Inferior parietal cortex (tissue), 1 donor: ENCODE data around the gene GRB10.
"Not testable (repeated sequence)": the region's sequence is repeated elsewhere in the genome, so short reads cannot be mapped to it uniquely, and the experiment has no call there.

Source experiments
- DNase-seq: peaks from one replicate; pipeline ENCODE4 v3.0.0-alpha.2; 2016; ENCODE audit errors: extremely low spot score

GRB10 gene

DNA sequence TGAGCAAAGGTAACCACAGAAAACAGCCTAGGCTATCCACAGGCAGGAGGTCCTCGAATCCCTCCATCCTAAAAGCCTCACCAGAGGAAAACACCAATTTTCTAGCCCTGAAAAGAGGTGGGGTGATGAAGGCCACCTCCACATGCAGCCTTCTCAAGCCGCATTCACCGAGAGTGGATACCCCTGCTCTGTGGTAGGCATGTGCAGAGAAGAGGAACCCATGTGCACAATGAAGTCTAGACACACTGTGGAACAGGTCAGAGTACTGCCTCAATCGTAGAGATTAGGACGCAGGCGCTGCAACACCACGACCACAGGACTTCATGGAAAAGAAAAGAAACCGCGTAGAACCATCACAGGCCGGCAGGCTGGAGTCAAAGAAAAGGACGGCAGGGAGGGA lies 38.8 kb downstream of the GRB10 start:
- DNase-seq: no peak

GRCh38 chr7:50743016-50743415 lies 39.7 kb downstream of the GRB10 start:
- DNase-seq: no peak

DNA sequence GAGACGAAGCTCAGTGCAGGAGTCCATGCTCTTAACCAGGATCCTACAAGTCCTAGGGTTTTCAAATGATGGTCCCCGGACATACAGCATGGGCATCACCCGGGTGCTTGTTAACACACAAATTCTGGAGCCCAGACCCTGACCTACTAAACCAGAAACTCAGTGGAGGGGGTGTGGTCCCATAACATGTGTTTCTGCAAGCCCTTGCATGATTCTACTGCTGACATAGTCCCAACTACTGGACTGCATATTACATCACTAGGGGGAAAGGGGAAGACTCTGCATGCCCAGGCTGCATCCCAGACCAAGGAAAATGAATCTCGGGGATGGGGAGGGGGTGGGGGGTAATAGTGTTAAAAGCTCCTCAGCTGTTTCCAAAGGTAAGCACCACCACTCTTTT lies 40.3 kb downstream of the GRB10 start:
- DNase-seq: no peak

DNA sequence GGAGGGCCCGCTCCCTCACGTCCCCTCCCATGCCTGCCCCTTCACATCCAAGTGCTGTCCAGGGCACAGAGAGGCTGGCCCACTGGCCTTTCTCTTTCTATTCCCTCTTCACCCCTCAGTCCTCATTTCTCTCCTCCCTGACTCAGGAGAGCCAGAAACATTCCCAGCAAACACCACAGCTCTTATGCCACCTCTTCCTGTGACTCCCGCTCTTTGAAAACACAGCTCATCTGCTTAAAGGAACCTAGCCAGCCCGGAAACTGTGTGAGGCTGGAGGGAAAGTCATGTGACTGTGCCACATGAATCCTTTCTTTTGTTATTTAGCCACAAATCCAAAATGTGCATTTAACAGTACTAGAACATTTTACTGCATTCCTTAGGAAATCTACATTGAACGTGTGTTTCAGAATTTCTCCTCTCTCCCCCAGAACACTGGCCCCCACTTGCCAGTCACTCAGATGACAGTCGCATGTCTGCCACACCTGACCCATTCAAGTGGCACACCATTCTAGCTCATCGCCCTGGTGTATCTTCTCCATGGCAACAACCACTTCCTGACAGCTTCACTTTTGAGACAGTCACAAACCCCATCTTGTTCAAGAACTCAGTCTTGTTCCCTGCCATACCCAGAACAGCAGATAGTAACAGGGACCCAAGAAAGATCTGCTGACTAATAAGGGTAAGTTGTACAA lies 42.8 kb downstream of the GRB10 start:
- DNase-seq: peak; percentile 18

- DNase-seq: no peak
These were observed 43.8 kb downstream of the GRB10 start for GRCh38 chr7:50738932-50739331.

DNA sequence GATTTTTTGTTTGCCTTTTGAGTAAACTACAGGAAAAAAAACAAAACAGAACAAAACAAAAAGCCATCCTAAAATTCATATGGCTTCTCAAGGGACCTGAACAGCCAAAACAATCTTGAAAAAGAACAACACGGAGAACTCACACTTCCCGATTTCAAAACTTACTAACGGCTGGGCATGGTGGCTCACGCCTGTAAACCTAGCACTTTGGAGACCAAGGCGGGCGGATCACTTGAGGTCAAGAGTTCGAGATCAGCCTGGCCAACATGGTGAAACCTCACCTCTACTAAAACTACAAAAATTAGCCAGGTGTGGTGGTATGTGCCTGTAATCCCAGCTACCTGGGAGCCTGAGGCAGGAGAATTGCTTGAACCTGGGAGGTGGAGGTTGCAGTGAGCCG lies 46.9 kb downstream of the GRB10 start:
- DNase-seq: not testable (repeated sequence)

- no peak for DNase-seq
These were observed 47.4 kb downstream of the GRB10 start for GRCh38 chr7:50735333-50735732.

GRCh38 chr7:50734246-50734645 lies 48.5 kb downstream of the GRB10 start:
- no peak for DNase-seq

DNA sequence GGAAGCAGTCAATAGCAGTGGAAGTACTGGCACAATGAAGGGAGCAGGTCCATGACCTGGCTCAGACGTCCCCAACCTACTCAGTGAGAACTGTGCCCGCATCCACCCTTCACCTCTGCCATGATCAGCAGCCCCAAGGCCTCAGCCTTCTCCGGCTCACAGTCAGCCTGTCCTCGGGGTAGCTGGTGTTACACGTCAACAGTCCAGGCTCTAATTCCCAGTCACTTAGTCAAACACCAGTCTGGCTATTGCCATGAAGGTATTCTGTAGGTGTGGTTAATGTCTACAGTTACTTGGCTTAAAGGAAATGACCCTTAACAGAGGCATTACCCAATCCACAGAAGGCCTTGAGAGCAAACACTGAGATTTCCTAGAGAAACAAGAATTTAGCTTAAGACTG lies 49.1 kb downstream of the GRB10 start:
- no peak for DNase-seq

- DNase-seq: no peak
These were observed 50.8 kb downstream of the GRB10 start for GRCh38 chr7:50731703-50732582.

GRCh38 chr7:50730446-50731400 lies 52.0 kb downstream of the GRB10 start:
- no peak for DNase-seq

DNA sequence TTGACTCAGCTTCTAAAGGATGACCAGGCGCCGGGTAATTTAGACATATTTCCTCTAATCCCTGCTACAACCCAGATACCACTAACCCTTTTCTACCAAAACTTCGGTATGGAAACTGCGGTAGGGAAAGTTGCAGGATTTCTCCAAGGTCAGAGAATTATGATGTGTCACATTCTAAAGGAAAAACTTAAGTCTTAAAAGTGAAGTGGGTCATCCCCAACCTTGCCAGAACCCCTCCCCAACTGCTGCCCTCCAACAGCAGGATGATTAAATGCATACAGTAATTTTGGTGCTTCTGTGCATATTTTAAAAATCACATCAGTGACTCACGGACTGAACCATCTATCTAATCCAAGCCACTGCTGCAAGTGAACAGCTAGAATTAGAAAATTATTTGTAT lies 52.7 kb downstream of the GRB10 start:
- no peak for DNase-seq

GRCh38 chr7:50728184-50728583 lies 54.5 kb downstream of the GRB10 start:
- no peak for DNase-seq

DNA sequence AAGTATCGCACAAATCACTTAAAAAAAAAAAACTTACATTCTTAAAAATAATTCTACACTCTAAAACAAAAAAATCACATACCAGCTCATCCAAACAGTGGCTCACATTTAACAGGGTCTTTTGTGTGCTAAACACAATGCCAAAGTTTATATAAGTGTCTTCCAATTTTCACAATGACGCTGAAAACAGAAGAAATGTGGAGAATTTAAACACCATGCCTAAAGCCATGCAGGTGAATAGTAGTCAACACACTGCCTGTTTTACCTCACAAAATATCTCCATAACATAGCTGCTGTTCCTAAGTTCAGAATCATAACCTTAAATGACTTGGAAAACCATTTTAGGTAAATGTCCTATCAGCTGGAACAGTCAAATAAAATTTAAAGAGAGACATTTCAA lies 55.0 kb downstream of the GRB10 start:
- DNase-seq: no peak

GRCh38 chr7:50727072-50727471 lies 55.6 kb downstream of the GRB10 start:
- DNase-seq: no peak

DNA sequence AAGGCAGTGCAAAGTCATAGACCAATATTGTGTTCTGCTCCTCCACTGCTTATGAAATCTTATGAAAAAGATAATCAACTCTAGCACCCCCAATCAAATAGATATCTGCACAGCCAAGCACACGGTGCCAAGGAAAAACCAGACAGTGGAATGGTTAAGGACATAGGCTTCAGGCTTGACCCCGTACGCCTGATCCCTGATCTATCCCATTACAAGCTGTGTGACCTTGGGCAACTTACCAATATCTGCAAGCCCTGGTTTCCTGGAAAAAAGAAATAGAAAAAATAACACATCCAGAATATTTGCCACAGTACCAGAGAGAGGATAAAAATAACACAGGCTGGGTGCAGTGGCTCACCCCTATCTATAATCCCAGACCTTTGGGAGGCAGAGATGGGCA lies 56.9 kb downstream of the GRB10 start:
- DNase-seq: no peak

GRCh38 chr7:50724526-50725520 lies 57.9 kb downstream of the GRB10 start:
- DNase-seq: no peak

- no peak for DNase-seq
These were observed 58.8 kb downstream of the GRB10 start for GRCh38 chr7:50723888-50724287.

GRCh38 chr7:50723173-50723572 lies 59.5 kb downstream of the GRB10 start:
- no peak for DNase-seq

DNA sequence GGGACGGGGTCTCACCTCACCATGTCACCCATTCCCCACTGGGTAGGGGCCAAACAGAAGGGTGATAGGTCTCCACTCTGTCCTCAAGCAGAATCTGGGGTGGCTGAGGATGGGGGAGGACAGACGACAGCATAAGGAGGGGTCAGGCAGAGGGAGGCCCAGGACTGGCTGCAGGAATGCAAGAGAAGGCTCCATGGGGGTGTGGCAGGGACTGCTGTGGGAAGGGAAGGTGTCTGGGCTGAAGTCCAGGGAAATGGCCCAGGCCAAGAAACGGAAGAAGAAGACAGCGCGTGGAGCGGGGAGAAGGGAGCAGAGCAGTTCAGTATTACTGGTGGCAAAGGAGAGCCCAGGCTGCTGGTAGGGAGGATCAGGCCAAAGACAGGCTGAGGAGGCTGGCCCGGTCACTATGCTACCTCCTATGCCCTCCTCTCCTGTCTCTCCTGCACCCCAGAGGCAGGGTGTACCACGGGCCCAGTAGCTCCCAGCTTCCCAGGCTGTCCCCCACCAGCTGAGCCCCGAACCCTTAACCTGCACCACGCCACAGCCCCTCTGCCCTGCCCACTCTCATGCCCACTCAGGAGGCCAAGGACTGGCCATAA lies 60.9 kb downstream of the GRB10 start:
- no peak for DNase-seq
